D341Med (cell line): ENCODE results near the gene ANKFY1.

Source experiments
- DNase-seq: peaks from one replicate; pipeline ENCODE4 v3.0.0; 2012; ENCODE audit warnings: low spot score

Gene ANKFY1

DNA sequence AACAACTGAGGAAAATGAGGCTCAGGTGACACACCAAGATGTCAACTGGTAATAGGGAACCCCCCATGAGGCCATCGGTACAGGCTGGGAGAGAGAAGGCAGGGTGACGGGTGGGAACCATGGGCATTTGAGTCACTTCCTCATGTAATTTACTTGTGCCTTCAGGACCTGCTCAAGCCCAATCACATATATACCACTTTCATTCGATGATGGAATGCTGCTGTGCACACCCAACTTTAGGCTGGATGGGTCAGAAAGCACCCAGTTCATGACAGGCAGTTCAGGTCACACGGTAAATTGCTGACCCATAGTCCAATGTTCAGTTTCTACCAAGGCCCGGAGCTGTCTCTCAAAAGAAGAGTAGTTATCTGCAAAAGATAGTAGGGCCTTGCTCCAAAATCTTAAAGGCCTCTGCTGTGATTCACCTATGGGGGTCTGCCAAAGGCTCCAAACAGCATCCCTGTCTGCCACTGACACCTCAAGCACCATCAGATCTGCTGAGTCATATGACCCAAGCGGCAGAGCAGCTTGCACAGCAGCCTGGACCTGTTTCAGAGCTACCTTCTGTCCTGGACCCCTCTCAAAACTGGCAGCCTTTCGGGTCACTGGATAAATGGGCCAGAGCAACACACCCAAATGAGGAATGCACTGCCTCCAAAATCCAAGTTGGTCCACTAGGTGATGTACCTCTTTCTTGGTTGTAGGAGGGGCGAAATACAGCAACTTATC is 145.6 kb downstream of the ANKFY1 start:
- DNase-seq = no peak

DNA sequence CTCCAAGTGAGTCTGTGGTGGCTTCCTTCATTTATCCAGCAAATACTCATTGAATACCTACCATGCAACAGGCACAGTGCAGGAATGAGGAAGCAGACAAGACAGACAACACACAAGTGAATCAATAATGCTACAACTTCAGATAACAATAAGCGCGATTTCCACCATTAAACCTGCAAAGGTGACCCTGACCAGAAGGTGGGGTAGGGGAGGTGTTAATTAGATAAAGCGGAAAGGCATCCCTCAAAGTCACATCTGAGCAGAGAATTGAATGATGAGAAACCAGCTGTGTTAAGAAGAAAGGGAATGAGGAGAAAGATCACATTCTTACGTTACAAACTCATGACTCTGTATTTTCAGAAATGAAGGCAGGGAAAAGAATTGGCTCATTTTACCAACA is 147.3 kb downstream of the ANKFY1 start:
- no peak for DNase-seq
